Parathyroid adenoma (tissue), 2 donors: ENCODE results near the gene MAPK9.

Experiments used
- H2AFZ ChIP-seq: fragments of 300-600 bp; sonication (generic); one replicate; pipeline ENCODE4 v1.7.0; 2017; ENCODE audit warnings: antibody characterized with exemption, mild to moderate bottlenecking
- H3K27ac ChIP-seq: fragments of 300-600 bp; sonication (generic); one replicate; pipeline ENCODE4 v1.7.0; 2017
- H3K27me3 ChIP-seq: fragments of 300-600 bp; sonication (generic); one replicate; pipeline ENCODE4 v1.7.0; 2017; ENCODE audit warnings: low read length; ENCODE audit not compliant: control insufficient read depth, insufficient read depth
- H3K36me3 ChIP-seq: fragments of 300-600 bp; sonication (generic); one replicate; pipeline ENCODE4 v1.7.0; 2017; ENCODE audit warnings: low read length; ENCODE audit not compliant: control insufficient read depth, insufficient read depth
- H3K4me1 ChIP-seq: fragments of 300-600 bp; sonication (generic); one replicate; pipeline ENCODE4 v1.7.0; 2017; ENCODE audit warnings: control low read depth
- H3K4me2 ChIP-seq: fragments of 300-600 bp; sonication (generic); one replicate; pipeline ENCODE4 v1.7.0; 2017; ENCODE audit warnings: low read length
- H3K4me3 ChIP-seq: fragments of 300-600 bp; sonication (generic); one replicate; pipeline ENCODE4 v1.7.0; 2017; ENCODE audit warnings: low read depth, low read length
- H3K79me2 ChIP-seq: fragments of 300-600 bp; sonication (generic); one replicate; pipeline ENCODE4 v1.7.0; 2017; ENCODE audit warnings: control low read depth
- H3K9ac ChIP-seq: fragments of 300-600 bp; sonication (generic); one replicate; pipeline ENCODE4 v1.7.0; 2017; ENCODE audit warnings: mild to moderate bottlenecking
- H3K9me3 ChIP-seq: fragments of 300-600 bp; sonication (generic); one replicate; pipeline ENCODE4 v1.7.0; 2017; ENCODE audit warnings: low read length; ENCODE audit not compliant: control insufficient read depth
- CTCF ChIP-seq: fragments of 300-600 bp; sonication (generic); IDR thresholded peaks from one replicate; pipeline ENCODE4 v1.7.0; 2017; ENCODE audit warnings: antibody characterized with exemption, mild to moderate bottlenecking
- donor health status: primary hyperparathyroidism.

MAPK9 gene

GRCh38 chr5:180216646-180217171 is 75.2 kb downstream of the MAPK9 start:
- no peak overlapping the region for H3K9ac ChIP-seq
- no peak overlapping the region for H2AFZ ChIP-seq
- no peak for TF ChIP-seq CTCF
- H3K4me2 ChIP-seq = no peak overlapping the region
- H3K9me3 ChIP-seq = no peaks in the 10 kb centered on the region
- H3K36me3 ChIP-seq = no peaks in the 10 kb centered on the region
- no peaks in the 10 kb centered on the region for H3K79me2 ChIP-seq
- H3K27me3 ChIP-seq = no peaks in the 10 kb centered on the region
- H3K4me3 ChIP-seq = no peak overlapping the region
- H3K4me1 ChIP-seq = no peaks in the 10 kb centered on the region
- no peak overlapping the region for H3K27ac ChIP-seq

GRCh38 chr5:180215783-180216630 is 75.9 kb downstream of the MAPK9 start:
- no peak overlapping the region for H3K4me3 ChIP-seq
- H3K4me2 ChIP-seq = no peak overlapping the region
- H3K9me3 ChIP-seq = no peaks in the 10 kb centered on the region
- H2AFZ ChIP-seq = no peak overlapping the region
- H3K9ac ChIP-seq = no peak overlapping the region
- no peaks in the 10 kb centered on the region for H3K4me1 ChIP-seq
- no peaks in the 10 kb centered on the region for H3K27me3 ChIP-seq
- TF ChIP-seq CTCF = no peak
- no peaks in the 10 kb centered on the region for H3K36me3 ChIP-seq
- no peak overlapping the region for H3K27ac ChIP-seq
- H3K79me2 ChIP-seq = no peaks in the 10 kb centered on the region

- Histone ChIP-seq H3K9me3 (no peaks in the 10 kb centered on the region), H3K4me1 (no peaks in the 10 kb centered on the region), H3K4me2 (no peak overlapping the region), H3K79me2 (no peaks in the 10 kb centered on the region), H2AFZ (no peak overlapping the region), H3K4me3 (no peak overlapping the region), H3K36me3 (no peaks in the 10 kb centered on the region), H3K27me3 (no peaks in the 10 kb centered on the region), H3K27ac (no peak overlapping the region), H3K9ac (no peak overlapping the region)
- no peak for TF ChIP-seq CTCF
These were observed 76.8 kb downstream of the MAPK9 start for GRCh38 chr5:180214870-180215770.

GRCh38 chr5:180213657-180214207 is 78.2 kb downstream of the MAPK9 start:
- Histone ChIP-seq H3K9ac (no peak overlapping the region), H2AFZ (no peak overlapping the region), H3K9me3 (no peaks in the 10 kb centered on the region), H3K79me2 (no peaks in the 10 kb centered on the region), H3K27me3 (no peaks in the 10 kb centered on the region), H3K4me2 (no peak overlapping the region), H3K4me3 (no peak overlapping the region), H3K36me3 (no peaks in the 10 kb centered on the region), H3K4me1 (no peaks in the 10 kb centered on the region), H3K27ac (no peak overlapping the region)
- no peak for TF ChIP-seq CTCF
